Measurements from ENCODE around the gene BCKDHB. TPM values are rescaled to one million over a fixed set of nuclear protein-coding genes. Genes with fewer than 3 reads are reported as not detected.
"Not testable (repeated sequence)": the region's sequence is repeated elsewhere in the genome, so short reads cannot be mapped to it uniquely, and the experiment has no call there.

Gene BCKDHB
- polyA plus RNA-seq, 1 of the 3 experiments (the other 2 are of a cell fraction): 19.9 TPM

- no peaks in the 10 kb centered on the region for H4K20me1 ChIP-seq (ENCODE audit: insufficient read depth)
- H3K27ac ChIP-seq (ENCODE audit: low read depth in 2 of 2, low read length in 1 of 2): no peak overlapping the region
- ChIA-PET CTCF (interaction anchor here (0.8 to 1.0 kb wide), 2 partner anchors 19 to 21 kb away, joined by 3 to 4 read pairs; no protein-coding TSS in a partner anchor), POLR2A (no interaction called here)
- no peaks in the 10 kb centered on the region for H3K27me3 ChIP-seq (ENCODE audit: insufficient read depth)
- H3K4me3 ChIP-seq (ENCODE audit: low read depth in 2 of 2, low read length in 1 of 2): no peak overlapping the region
- TF ChIP-seq REST (IDR thresholded peaks at IDR 0.05; ENCODE audit: low read depth, low read length): no peak
- no peak for TF ChIP-seq MEF2A (IDR thresholded peaks at IDR 0.05; ENCODE audit: borderline replicate concordance, low read depth)
- no peak for TF ChIP-seq FOSL2 (IDR thresholded peaks at IDR 0.05; ENCODE audit: borderline replicate concordance, low read depth)
- no peaks in the 10 kb centered on the region for H3K36me3 ChIP-seq (replicated peaks in 1 of 2; ENCODE audit: control insufficient read depth in 1 of 2, insufficient read depth in 2 of 2, low read length in 1 of 2)
- H3K9ac ChIP-seq: no peak overlapping the region
- no peak overlapping the region for H3K4me2 ChIP-seq
- no peaks in the 10 kb centered on the region for H3K79me2 ChIP-seq (ENCODE audit: insufficient read depth)
- no peak for DNase-seq
- WGBS (ENCODE audit: low lambda C conversion rate): 95% methylated on average over 1 of the region's 1 CpG
- H3K4me1 ChIP-seq (ENCODE audit: control insufficient read depth in 1 of 2, insufficient read depth in 2 of 2, low read depth in 1 of 2, low read length in 1 of 2): no peaks in the 10 kb centered on the region; a peak in 1 of 4 replicates
- no peak overlapping the region for H2AFZ ChIP-seq (ENCODE audit: low read depth)
- H3K9me3 ChIP-seq: no peaks in the 10 kb centered on the region
- no peaks in the 10 kb centered on the region for H3K9me2 ChIP-seq
- peaks cover 3% of the 10 kb centered on the region for H3F3A ChIP-seq (replicated peaks; ENCODE audit: insufficient read depth)
Measured at GRCh38 chr6:80234908-80235307, 128.4 kb downstream of the BCKDHB start.

GRCh38 chr6:80235647-80236046, 129.2 kb downstream of the BCKDHB start:
- H3K4me1 ChIP-seq (ENCODE audit: control insufficient read depth in 1 of 2, insufficient read depth in 2 of 2, low read depth in 1 of 2, low read length in 1 of 2): no peaks in the 10 kb centered on the region; a peak in 1 of 4 replicates
- POLR2A ChIA-PET: no interaction called here
- no peaks in the 10 kb centered on the region for H3K79me2 ChIP-seq (ENCODE audit: insufficient read depth)
- TF ChIP-seq USF2 (IDR thresholded peaks at IDR 0.05; ENCODE audit: borderline replicate concordance, low read depth, low read length): no peak
- TF ChIP-seq RCOR1 (IDR thresholded peaks at IDR 0.05; ENCODE audit: low read length): no peak
- no peak for TF ChIP-seq NFIC (IDR thresholded peaks at IDR 0.05; ENCODE audit: borderline replicate concordance)
- TF ChIP-seq RAD21 (IDR thresholded peaks at IDR 0.05; ENCODE audit: low read length): 0 out of 2 replicates have a peak, but pooled peaks have one; percentile 11
- no peak for TF ChIP-seq REST (IDR thresholded peaks at IDR 0.05; ENCODE audit: low read depth, low read length)
- no peak for TF ChIP-seq SMC3 (IDR thresholded peaks at IDR 0.05; ENCODE audit: low read depth, low read length)
- H3K4me2 ChIP-seq: no peak overlapping the region
- no peak for DNase-seq
- H3F3A ChIP-seq (replicated peaks; ENCODE audit: insufficient read depth): peaks cover 3% of the 10 kb centered on the region
- no peak overlapping the region for H3K27ac ChIP-seq (ENCODE audit: low read depth in 2 of 2, low read length in 1 of 2)
- H3K9me2 ChIP-seq: no peaks in the 10 kb centered on the region
- no peak overlapping the region for H3K9ac ChIP-seq
- H3K27me3 ChIP-seq (ENCODE audit: insufficient read depth): no peaks in the 10 kb centered on the region
- no peak overlapping the region for H3K4me3 ChIP-seq (ENCODE audit: low read depth in 2 of 2, low read length in 1 of 2)
- H3K9me3 ChIP-seq: no peaks in the 10 kb centered on the region
- CTCF ChIA-PET: no interaction called here
- H3K36me3 ChIP-seq (replicated peaks in 1 of 2; ENCODE audit: control insufficient read depth in 1 of 2, insufficient read depth in 2 of 2, low read length in 1 of 2): no peaks in the 10 kb centered on the region
- 90% methylated on average over 1 of the region's 1 CpG for WGBS (ENCODE audit: low lambda C conversion rate)
- H4K20me1 ChIP-seq (ENCODE audit: insufficient read depth): no peaks in the 10 kb centered on the region
- no peak overlapping the region for H2AFZ ChIP-seq (ENCODE audit: low read depth)

GRCh38 chr6:80238754-80239153, 132.3 kb downstream of the BCKDHB start:
- H3K4me3 ChIP-seq (ENCODE audit: low read depth in 2 of 2, low read length in 1 of 2); H3K9me3 ChIP-seq; H3F3A ChIP-seq (replicated peaks; ENCODE audit: insufficient read depth); H3K27ac ChIP-seq (ENCODE audit: low read depth in 2 of 2, low read length in 1 of 2); H3K4me1 ChIP-seq (ENCODE audit: control insufficient read depth in 1 of 2, insufficient read depth in 2 of 2, low read depth in 1 of 2, low read length in 1 of 2); CTCF ChIA-PET; POLR2A ChIA-PET; DNase-seq; H3K36me3 ChIP-seq (replicated peaks in 1 of 2; ENCODE audit: control insufficient read depth in 1 of 2, insufficient read depth in 2 of 2, low read length in 1 of 2); H3K27me3 ChIP-seq (ENCODE audit: insufficient read depth); H4K20me1 ChIP-seq (ENCODE audit: insufficient read depth); H3K79me2 ChIP-seq (ENCODE audit: insufficient read depth); H3K4me2 ChIP-seq; H2AFZ ChIP-seq (ENCODE audit: low read depth); H3K9me2 ChIP-seq; H3K9ac ChIP-seq: not testable (repeated sequence)
- WGBS (ENCODE audit: low lambda C conversion rate): 90% methylated on average over 2 of the region's 2 CpGs

Measured in SK-N-SH (cell line).